Esophagus squamous epithelium (tissue), 5 donors: Measurements from ENCODE around the gene CREBL2. TPM values are rescaled to one million over a fixed set of nuclear protein-coding genes. Genes with fewer than 3 reads are reported as not detected.
A peak's percentile ranks its signal among the peaks of the same experiment; 100 is the strongest.
"Not testable (repeated sequence)": the region's sequence is repeated elsewhere in the genome, so short reads cannot be mapped to it uniquely, and the experiment has no call there.

Source experiments
- DNase-seq: peaks from one replicate; lab custom pipeline; 2025; lab: John Stamatoyannopoulos, UW
- H3K27ac ChIP-seq, 4 donors: fragments of 200-600 bp; sonication (generic); one replicate each; pipeline ENCODE4 v1.5.1; 2016 to 2019; ENCODE audit warnings: mild to moderate bottlenecking in 1 of 4
- H3K27me3 ChIP-seq, 4 donors: fragments of 200-600 bp; sonication (generic); 1 replicate in 3 of 4; 2 replicates in 1 of 4; pipeline versions ENCODE4 v1.5.1 to v1.6.0; 2017 to 2021; ENCODE audit warnings: antibody characterized with exemption in 1 of 4
- H3K36me3 ChIP-seq, 3 donors: fragments of 200-600 bp; sonication (generic); one replicate each; pipeline ENCODE4 v1.5.1; 2016 to 2019
- H3K4me1 ChIP-seq, 3 donors: fragments of 200-600 bp; sonication (generic); one replicate each; pipeline ENCODE4 v1.5.1; 2017 to 2019
- H3K4me3 ChIP-seq, 4 donors: fragments of 200-600 bp; sonication (generic); 1 replicate in 3 of 4; 2 replicates in 1 of 4; pipeline ENCODE4 v1.5.1; 2016 to 2019; ENCODE audit warnings: mild to moderate bottlenecking in 2 of 4, moderate library complexity in 1 of 4
- H3K9me3 ChIP-seq, 3 donors: fragments of 200-600 bp; sonication (generic); one replicate each; pipeline ENCODE4 v1.5.1; 2016 to 2019
- CTCF ChIP-seq, 6 experiments: fragments of 450-650 bp in 4 of 6; fragments of 200-600 bp in 2 of 6; sonication (generic) in 2 of 6; IDR thresholded peaks; one replicate each; pipeline ENCODE4 v1.5.1; 2016 to 2019; ENCODE audit warnings: antibody characterized with exemption in 6 of 6, mild to moderate bottlenecking in 4 of 6, moderate library complexity in 4 of 6
- POLR2A ChIP-seq, 4 donors: fragments of 450-650 bp; IDR thresholded peaks; one replicate each; pipeline ENCODE4 v1.6.1; 2017; ENCODE audit warnings: antibody characterized with exemption in 4 of 4, mild to moderate bottlenecking in 4 of 4, moderate library complexity in 3 of 4
- WGBS, 2 donors: methylation state at CpG; one replicate each; pipeline ENCODE4 v1.1.5; 2018; 5-methylcytosine and 5-hydroxymethylcytosine counted together
- intact Hi-C: fragments of 100-400 bp; cut with DNase I; formaldehyde crosslinking; loops from one replicate; pipeline ENCODE4 v1.15.0; 2022
- total RNA-seq, 4 donors: library from RNA; depleted of rRNA; stranded (reverse); fragments of >200 nt; gene quantifications; one replicate each; pipeline ENCODE4 v1.1.0, GENCODE V29; 2016
- donor health status: DM: yes; HTN: yes; CAD: no.

CREBL2 gene
- total RNA-seq, 4 donors from 2014 or later = 9.4 to 30.7 (median 17.3) TPM

- Histone ChIP-seq H3K36me3 (no peaks in the 10 kb centered on the region), H3K4me1 (peaks cover 14 to 36% (median 14%) of the 10 kb centered on the region in 3 donors), H3K4me3 (no peak overlapping the region), H3K27me3 (no peaks in the 10 kb centered on the region), H3K9me3 (no peaks in the 10 kb centered on the region), H3K27ac (no peak overlapping the region)
- intact Hi-C loops = loop anchor here (10.0 kb wide), 2 partner anchors 130 to 170 kb away; partner anchors contain the start of gene GPR19
- DNase-seq = no peak
- TF ChIP-seq POLR2A (IDR thresholded peaks at IDR 0.05) (no peak), CTCF (IDR thresholded peaks at IDR 0.05) (no peak)
- WGBS, 2 donors = 34 to 53% methylated on average over 1 of the region's 1 CpG
Measured at GRCh38 chr12:12564911-12565310, 46.8 kb upstream of the CREBL2 start.

GRCh38 chr12:12565971-12566370 lies 45.7 kb upstream of the CREBL2 start:
- not testable (repeated sequence) for H3K4me3 ChIP-seq, DNase-seq

GRCh38 chr12:12572659-12573058 lies 39.0 kb upstream of the CREBL2 start:
- 60 to 90% methylated on average over 1 to 3 of the region's 3 CpGs for WGBS, 2 donors

More at GRCh38 chr12:12565971-12566370, 45.7 kb upstream of the CREBL2 start:
- no CpG with 5 or more reads among the region's 32 CpGs for WGBS, 2 donors
- H3K27ac ChIP-seq, H3K9me3 ChIP-seq, H3K27me3 ChIP-seq, H3K36me3 ChIP-seq: not testable (repeated sequence)
- H3K4me1 ChIP-seq = peaks cover 11 to 27% (median 12%) of the 10 kb centered on the region in 3 donors
- intact Hi-C loops = loop anchor here (10.0 kb wide), 2 partner anchors 129 to 171 kb away; partner anchors contain the start of gene GPR19

GRCh38 chr12:12577786-12578185 lies 33.9 kb upstream of the CREBL2 start:
- no peak overlapping the region for H3K4me3 ChIP-seq
- H3K4me1 ChIP-seq = no peaks in the 10 kb centered on the region
- no peaks in the 10 kb centered on the region for H3K36me3 ChIP-seq
- no peaks in the 10 kb centered on the region for H3K9me3 ChIP-seq
- WGBS, 2 donors = 46 to 71% methylated on average over 3 of the region's 3 CpGs
- no peak for DNase-seq
- TF ChIP-seq POLR2A (IDR thresholded peaks at IDR 0.05) = no peak
- TF ChIP-seq CTCF (IDR thresholded peaks at IDR 0.05) = no peak
- peak overlapping the region in 1 of 4 donors; percentile 34 for H3K27ac ChIP-seq
- intact Hi-C loops = no loop called here
- no peaks in the 10 kb centered on the region for H3K27me3 ChIP-seq

More at GRCh38 chr12:12572659-12573058, 39.0 kb upstream of the CREBL2 start:
- TF ChIP-seq POLR2A (IDR thresholded peaks at IDR 0.05) (no peak), CTCF (IDR thresholded peaks at IDR 0.05) (no peak)
- Histone ChIP-seq H3K27me3 (no peaks in the 10 kb centered on the region), H3K27ac (peak overlapping the region in 1 of 4 donors; percentile 14), H3K4me3 (no peak overlapping the region), H3K36me3 (no peaks in the 10 kb centered on the region), H3K4me1 (peaks cover 0 to 10% (median 0%) of the 10 kb centered on the region in 3 donors), H3K9me3 (no peaks in the 10 kb centered on the region)
- no peak for DNase-seq
- intact Hi-C loops = no loop called here

GRCh38 chr12:12580716-12581115 lies 31.0 kb upstream of the CREBL2 start:
- intact Hi-C loops, H3K4me1 ChIP-seq, H3K27ac ChIP-seq, H3K36me3 ChIP-seq, DNase-seq, H3K27me3 ChIP-seq, H3K9me3 ChIP-seq, H3K4me3 ChIP-seq: not testable (repeated sequence)
- WGBS, 2 donors = 71 to 78% methylated on average over 1 of the region's 1 CpG

GRCh38 chr12:12582193-12582881 lies 29.3 kb upstream of the CREBL2 start:
- Histone ChIP-seq H3K4me3 (no peak overlapping the region), H3K4me1 (peaks cover 0 to 26% (median 13%) of the 10 kb centered on the region in 3 donors), H3K9me3 (no peaks in the 10 kb centered on the region), H3K27ac (peak overlapping the region in 1 of 4 donors; percentile 23), H3K27me3 (no peaks in the 10 kb centered on the region), H3K36me3 (no peaks in the 10 kb centered on the region)
- TF ChIP-seq CTCF (IDR thresholded peaks at IDR 0.05) = no peak
- WGBS, 2 donors = 65 to 67% methylated on average over 4 of the region's 4 CpGs
- intact Hi-C loops = no loop called here
- DNase-seq = no peak
